K562 (cell line): Measurements from ENCODE around the gene NFATC2. TPM values are rescaled to one million over a fixed set of nuclear protein-coding genes. Genes with fewer than 3 reads are reported as not detected.

ENCODE experiments used
- BACH1 ChIP-seq: fragments of 200-800 bp; sonication (Bioruptor generic); IDR thresholded peaks from 2 replicates; pipeline ENCODE4 v1.6.1; 2016; ENCODE audit warnings: missing genetic modification characterization, missing compliant biosample characterization
- CREM ChIP-seq: IDR thresholded peaks from 2 replicates; pipeline ENCODE4 v1.6.1; 2014; ENCODE audit warnings: antibody characterized with exemption, low read depth
- POLR3G ChIP-seq: IDR thresholded peaks from 2 replicates; pipeline ENCODE4 v1.6.1; 2011; ENCODE audit not compliant: insufficient read length, insufficient replicate concordance; ENCODE audit errors: extremely low read depth
- ZNF253 ChIP-seq: fragments of 250-450 bp; sonication (Bioruptor Pico); conservative IDR thresholded peaks from 2 replicates; pipeline ENCODE4 v1.6.1; 2021; ENCODE audit warnings: mild to moderate bottlenecking
- polyA plus RNA-seq, 8 experiments: library from polyadenylated mRNA; depleted of rRNA in 4 of 8; stranded (reverse) in 5 of 8; unstranded in 3 of 8; fragments of >200 nt; fragmentation: Nextera tagmentation in 2 of 8; fragmentation: Illumina TruSeq in 1 of 8; extraction: Ambion mirVana in 2 of 8; extraction: Trizol in 1 of 8; gene quantifications; 2 replicates each; pipeline versions ENCODE4 v1.2.1 to v1.2.3, GENCODE V29; 2011 to 2014; ENCODE audit warnings: inconsistent platforms in 1 of 8, missing spikeins in 1 of 8
- total RNA-seq, 7 experiments: library from RNA; depleted of rRNA in 6 of 7; stranded (reverse); fragments of >200 nt in 6 of 7; fragmentation: Illumina TruSeq in 2 of 7; extraction: Trizol in 2 of 7; gene quantifications; 2 replicates each; pipeline versions ENCODE4 v1.2.1 to v1.2.3, GENCODE V29; 2011 to 2021; ENCODE audit warnings: low replicate concordance in 1 of 7
- TF ChIP-seq, protein P1 (sequence below): fragments of 200-800 bp; sonication (Bioruptor generic); IDR thresholded peaks from 2 replicates; pipeline ENCODE4 v1.6.1; 2016; ENCODE audit warnings: missing genetic modification characterization, missing compliant biosample characterization
- TF ChIP-seq, protein P2 (sequence below): sonication (generic); formaldehyde crosslinking; IDR thresholded peaks from 2 replicates; pipeline ENCODE4 v1.8.0; 2022; ENCODE audit warnings: missing genetic modification reagents, mild to moderate bottlenecking, moderate library complexity, borderline replicate concordance
- TF ChIP-seq, protein P3 (sequence below), 3 experiments: fragments of 200-800 bp in 1 of 3; sonication (Bioruptor generic) in 1 of 3; sonication (generic) in 1 of 3; formaldehyde crosslinking in 1 of 3; IDR thresholded peaks; 2 replicates each; pipeline versions ENCODE4 v1.6.1 to v1.8.0; 2016 to 2022; ENCODE audit warnings: mild to moderate bottlenecking in 2 of 3, missing compliant biosample characterization in 2 of 3, missing genetic modification characterization in 2 of 3, missing genetic modification reagents in 1 of 3

Gene NFATC2
- total and polyA plus RNA-seq, 9 of the 15 experiments (the other 6 are each of a cell fraction or from before 2014, with no cell fraction given), result 1.9 to 11.2 (median 3.0) TPM

DNA sequence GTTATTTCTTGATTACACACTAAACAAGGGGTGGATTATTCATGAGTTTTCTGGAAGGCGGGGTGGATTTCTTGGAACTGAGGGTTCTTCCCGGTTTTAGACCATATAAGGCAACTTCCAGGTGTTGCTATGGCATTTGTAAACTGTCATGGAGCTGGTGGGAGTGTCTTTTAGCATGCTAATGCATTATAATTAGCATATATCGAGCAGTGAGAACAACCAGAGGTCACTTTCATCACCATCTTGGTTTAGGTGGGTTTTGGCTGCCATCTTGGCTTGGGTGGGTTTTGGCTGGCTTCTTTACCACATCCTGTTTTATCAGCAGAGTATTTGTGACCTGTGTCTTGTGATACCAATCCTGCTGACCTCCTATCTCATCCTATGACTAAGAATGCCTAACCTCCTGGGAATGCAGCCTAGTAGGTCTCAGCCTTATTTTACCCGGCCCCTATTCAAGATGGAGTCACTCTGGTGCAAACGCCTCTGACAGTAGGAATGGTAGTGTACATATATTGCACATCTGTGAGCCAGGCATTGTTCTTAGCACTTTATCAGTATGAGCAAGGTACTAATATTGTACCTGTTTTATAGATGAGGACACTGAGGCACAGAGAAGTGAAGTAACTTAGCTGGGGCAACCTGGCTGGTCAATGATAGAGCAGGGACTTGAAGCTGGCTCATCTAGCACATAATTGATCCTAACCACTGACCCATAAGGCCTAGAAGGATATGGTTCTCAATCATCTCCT, 203.7 kb downstream of the NFATC2 start (continued):
- TF ChIP-seq, protein P1, sequence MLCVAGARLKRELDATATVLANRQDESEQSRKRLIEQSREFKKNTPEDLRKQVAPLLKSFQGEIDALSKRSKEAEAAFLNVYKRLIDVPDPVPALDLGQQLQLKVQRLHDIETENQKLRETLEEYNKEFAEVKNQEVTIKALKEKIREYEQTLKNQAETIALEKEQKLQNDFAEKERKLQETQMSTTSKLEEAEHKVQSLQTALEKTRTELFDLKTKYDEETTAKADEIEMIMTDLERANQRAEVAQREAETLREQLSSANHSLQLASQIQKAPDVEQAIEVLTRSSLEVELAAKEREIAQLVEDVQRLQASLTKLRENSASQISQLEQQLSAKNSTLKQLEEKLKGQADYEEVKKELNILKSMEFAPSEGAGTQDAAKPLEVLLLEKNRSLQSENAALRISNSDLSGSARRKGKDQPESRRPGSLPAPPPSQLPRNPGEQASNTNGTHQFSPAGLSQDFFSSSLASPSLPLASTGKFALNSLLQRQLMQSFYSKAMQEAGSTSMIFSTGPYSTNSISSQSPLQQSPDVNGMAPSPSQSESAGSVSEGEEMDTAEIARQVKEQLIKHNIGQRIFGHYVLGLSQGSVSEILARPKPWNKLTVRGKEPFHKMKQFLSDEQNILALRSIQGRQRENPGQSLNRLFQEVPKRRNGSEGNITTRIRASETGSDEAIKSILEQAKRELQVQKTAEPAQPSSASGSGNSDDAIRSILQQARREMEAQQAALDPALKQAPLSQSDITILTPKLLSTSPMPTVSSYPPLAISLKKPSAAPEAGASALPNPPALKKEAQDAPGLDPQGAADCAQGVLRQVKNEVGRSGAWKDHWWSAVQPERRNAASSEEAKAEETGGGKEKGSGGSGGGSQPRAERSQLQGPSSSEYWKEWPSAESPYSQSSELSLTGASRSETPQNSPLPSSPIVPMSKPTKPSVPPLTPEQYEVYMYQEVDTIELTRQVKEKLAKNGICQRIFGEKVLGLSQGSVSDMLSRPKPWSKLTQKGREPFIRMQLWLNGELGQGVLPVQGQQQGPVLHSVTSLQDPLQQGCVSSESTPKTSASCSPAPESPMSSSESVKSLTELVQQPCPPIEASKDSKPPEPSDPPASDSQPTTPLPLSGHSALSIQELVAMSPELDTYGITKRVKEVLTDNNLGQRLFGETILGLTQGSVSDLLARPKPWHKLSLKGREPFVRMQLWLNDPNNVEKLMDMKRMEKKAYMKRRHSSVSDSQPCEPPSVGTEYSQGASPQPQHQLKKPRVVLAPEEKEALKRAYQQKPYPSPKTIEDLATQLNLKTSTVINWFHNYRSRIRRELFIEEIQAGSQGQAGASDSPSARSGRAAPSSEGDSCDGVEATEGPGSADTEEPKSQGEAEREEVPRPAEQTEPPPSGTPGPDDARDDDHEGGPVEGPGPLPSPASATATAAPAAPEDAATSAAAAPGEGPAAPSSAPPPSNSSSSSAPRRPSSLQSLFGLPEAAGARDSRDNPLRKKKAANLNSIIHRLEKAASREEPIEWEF (CRISPR knock-in tag), result peak; percentile 99
- no peak for TF ChIP-seq CREM
- TF ChIP-seq, protein P2, sequence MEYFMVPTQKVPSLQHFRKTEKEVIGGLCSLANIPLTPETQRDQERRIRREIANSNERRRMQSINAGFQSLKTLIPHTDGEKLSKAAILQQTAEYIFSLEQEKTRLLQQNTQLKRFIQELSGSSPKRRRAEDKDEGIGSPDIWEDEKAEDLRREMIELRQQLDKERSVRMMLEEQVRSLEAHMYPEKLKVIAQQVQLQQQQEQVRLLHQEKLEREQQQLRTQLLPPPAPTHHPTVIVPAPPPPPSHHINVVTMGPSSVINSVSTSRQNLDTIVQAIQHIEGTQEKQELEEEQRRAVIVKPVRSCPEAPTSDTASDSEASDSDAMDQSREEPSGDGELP (CRISPR knock-in tag), result no peak
- TF ChIP-seq ZNF253 (CRISPR knock-in tag), result peak; percentile 97
- peak; percentile 99 for TF ChIP-seq BACH1 (tag)
- no peak for TF ChIP-seq POLR3G
- TF ChIP-seq, protein P3, sequence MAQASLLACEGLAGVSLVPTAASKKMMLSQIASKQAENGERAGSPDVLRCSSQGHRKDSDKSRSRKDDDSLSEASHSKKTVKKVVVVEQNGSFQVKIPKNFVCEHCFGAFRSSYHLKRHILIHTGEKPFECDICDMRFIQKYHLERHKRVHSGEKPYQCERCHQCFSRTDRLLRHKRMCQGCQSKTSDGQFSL (CRISPR knock-in tag; IDR thresholded peaks at IDR 0.05), result 0 out of 2 replicates have a peak, but pooled peaks have one; percentile 18
- TF ChIP-seq, protein P3 (tag; IDR thresholded peaks at IDR 0.05), result peak in 1 of 2 experiments; percentile 99; a peak in 2 of 4 replicates
- TF ChIP-seq, all 486 proteins: peak for 226
